Measurements from ENCODE around the gene ADPRHL1. TPM values are rescaled to one million over a fixed set of nuclear protein-coding genes. Genes with fewer than 3 reads are reported as not detected.
"Not testable (repeated sequence)": the region's sequence is repeated elsewhere in the genome, so short reads cannot be mapped to it uniquely, and the experiment has no call there.

The ADPRHL1 gene
- total RNA-seq, 1 experiment from 2014 or later, result 3.3 TPM

GRCh38 chr13:113483504-113484293, 30.4 kb upstream of the ADPRHL1 start:
- in situ Hi-C loops (cut with HindIII; ENCODE audit: low sequenced_read_pairs), result no loop called here
- peak; percentile 70 for DNase-seq (ENCODE audit: low spot score)

GRCh38 chr13:113483081-113483480, 29.8 kb upstream of the ADPRHL1 start:
- DNase-seq (ENCODE audit: low spot score), result peak; percentile 30
- in situ Hi-C loops (cut with HindIII; ENCODE audit: low sequenced_read_pairs), result no loop called here

GRCh38 chr13:113479179-113479578, 25.9 kb upstream of the ADPRHL1 start:
- DNase-seq (ENCODE audit: low spot score), result no peak
- in situ Hi-C loops (cut with HindIII; ENCODE audit: low sequenced_read_pairs), result no loop called here

- no peak for DNase-seq (ENCODE audit: low spot score)
- in situ Hi-C loops (cut with HindIII; ENCODE audit: low sequenced_read_pairs), result no loop called here
Observed at GRCh38 chr13:113477724-113478123, 24.4 kb upstream of the ADPRHL1 start.

GRCh38 chr13:113476811-113477210, 23.5 kb upstream of the ADPRHL1 start:
- DNase-seq (ENCODE audit: low spot score), result no peak
- in situ Hi-C loops (cut with HindIII; ENCODE audit: low sequenced_read_pairs), result no loop called here

GRCh38 chr13:113475911-113476310, 22.6 kb upstream of the ADPRHL1 start:
- DNase-seq (ENCODE audit: low spot score), result no peak
- in situ Hi-C loops (cut with HindIII; ENCODE audit: low sequenced_read_pairs), result no loop called here

- in situ Hi-C loops (cut with HindIII; ENCODE audit: low sequenced_read_pairs), result no loop called here
- no peak for DNase-seq (ENCODE audit: low spot score)
Observed at GRCh38 chr13:113475280-113475679, 22.0 kb upstream of the ADPRHL1 start.

GRCh38 chr13:113474179-113474578, 20.9 kb upstream of the ADPRHL1 start:
- in situ Hi-C loops (cut with HindIII; ENCODE audit: low sequenced_read_pairs), result no loop called here
- no peak for DNase-seq (ENCODE audit: low spot score)

GRCh38 chr13:113472355-113473025, 19.2 kb upstream of the ADPRHL1 start:
- no peak for DNase-seq (ENCODE audit: low spot score)
- in situ Hi-C loops (cut with HindIII; ENCODE audit: low sequenced_read_pairs), result no loop called here

- in situ Hi-C loops (cut with HindIII; ENCODE audit: low sequenced_read_pairs), result no loop called here
- DNase-seq (ENCODE audit: low spot score), result no peak
Observed at GRCh38 chr13:113471844-113472243, 18.6 kb upstream of the ADPRHL1 start.

GRCh38 chr13:113470635-113471163, 17.4 kb upstream of the ADPRHL1 start:
- in situ Hi-C loops (cut with HindIII; ENCODE audit: low sequenced_read_pairs); DNase-seq (ENCODE audit: low spot score): not testable (repeated sequence)

GRCh38 chr13:113470073-113470472, 16.8 kb upstream of the ADPRHL1 start:
- DNase-seq (ENCODE audit: low spot score), result no peak

GRCh38 chr13:113469582-113469981, 16.3 kb upstream of the ADPRHL1 start:
- in situ Hi-C loops (cut with HindIII; ENCODE audit: low sequenced_read_pairs), result no loop called here
- DNase-seq (ENCODE audit: low spot score), result no peak

More at GRCh38 chr13:113470073-113470472, 16.8 kb upstream of the ADPRHL1 start:
- in situ Hi-C loops (cut with HindIII; ENCODE audit: low sequenced_read_pairs), result no loop called here

GRCh38 chr13:113468472-113469201, 15.3 kb upstream of the ADPRHL1 start:
- in situ Hi-C loops (cut with HindIII; ENCODE audit: low sequenced_read_pairs), result no loop called here
- DNase-seq (ENCODE audit: low spot score), result no peak

- in situ Hi-C loops (cut with HindIII; ENCODE audit: low sequenced_read_pairs), result no loop called here
- DNase-seq (ENCODE audit: low spot score), result no peak
Observed at GRCh38 chr13:113468029-113468428, 14.7 kb upstream of the ADPRHL1 start.

- no peak for DNase-seq (ENCODE audit: low spot score)
- in situ Hi-C loops (cut with HindIII; ENCODE audit: low sequenced_read_pairs), result no loop called here
Observed at GRCh38 chr13:113466383-113466782, 13.1 kb upstream of the ADPRHL1 start.

- in situ Hi-C loops (cut with HindIII; ENCODE audit: low sequenced_read_pairs), result no loop called here
- no peak for DNase-seq (ENCODE audit: low spot score)
Observed at GRCh38 chr13:113465300-113465699, 12.0 kb upstream of the ADPRHL1 start.

GRCh38 chr13:113464476-113464875, 11.2 kb upstream of the ADPRHL1 start:
- DNase-seq (ENCODE audit: low spot score), result no peak
- in situ Hi-C loops (cut with HindIII; ENCODE audit: low sequenced_read_pairs), result no loop called here

- in situ Hi-C loops (cut with HindIII; ENCODE audit: low sequenced_read_pairs), result no loop called here
Observed at GRCh38 chr13:113461022-113461751, 7.9 kb upstream of the ADPRHL1 start.

More at GRCh38 chr13:113461022-113461751, 7.9 kb upstream of the ADPRHL1 start:
- no peak for DNase-seq (ENCODE audit: low spot score)

All from G401 (cell line).